A549 (cell line): ENCODE measurements around the gene OTC.

Source experiments
- CTCF ChIP-seq: fragments of >200 bp; sonication (Bioruptor Twin); formaldehyde crosslinking; IDR thresholded peaks from 3 replicates; pipeline ENCODE4 v1.5.1; 2016
- MAFK ChIP-seq: fragments of 450-650 bp; IDR thresholded peaks from 2 replicates; pipeline ENCODE4 v1.6.1; 2014; ENCODE audit not compliant: partially characterized antibody

GRCh38 chrX:38335382-38335781, 17.0 kb upstream of the OTC start:
- no peak for TF ChIP-seq MAFK
- no peak for TF ChIP-seq CTCF
